GM19238 (cell line): Measurements from ENCODE around the gene THSD7A.

ENCODE experiments used
- DNase-seq: peaks from one replicate; pipeline ENCODE4 v3.0.0; 2011; ENCODE audit warnings: low spot score; ENCODE audit not compliant: insufficient read length

Gene THSD7A

DNA sequence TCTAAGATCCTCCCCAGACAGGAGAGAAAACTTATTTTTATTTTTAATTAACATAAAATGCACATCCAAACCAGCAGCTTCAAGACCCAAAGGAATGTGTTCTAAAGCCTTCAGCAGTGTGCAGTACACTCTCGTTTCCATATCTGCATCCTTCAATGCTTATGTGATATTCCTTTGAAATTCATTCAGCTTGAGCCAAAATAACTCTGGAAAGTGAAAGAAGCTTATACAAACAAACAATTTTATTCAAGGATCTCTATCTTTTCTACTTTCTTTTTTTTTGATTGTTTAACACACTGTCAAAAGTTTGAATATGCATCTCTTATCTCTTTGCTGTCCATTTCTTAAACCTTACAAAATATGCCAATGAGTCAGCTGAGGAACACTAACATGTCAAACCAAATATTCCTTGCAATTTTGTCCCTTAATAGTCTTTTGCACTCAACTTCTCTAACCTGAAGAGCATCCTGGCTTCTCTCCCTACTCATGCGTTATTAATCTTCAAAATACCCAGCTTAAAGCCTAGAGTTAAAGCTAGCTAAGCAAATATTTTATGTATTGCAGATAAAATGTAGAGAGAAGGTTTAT lies 124.3 kb downstream of the THSD7A start:
- no peak for DNase-seq

- DNase-seq, result no peak
These were observed 125.1 kb downstream of the THSD7A start for GRCh38 chr7:11706666-11707605.

DNA sequence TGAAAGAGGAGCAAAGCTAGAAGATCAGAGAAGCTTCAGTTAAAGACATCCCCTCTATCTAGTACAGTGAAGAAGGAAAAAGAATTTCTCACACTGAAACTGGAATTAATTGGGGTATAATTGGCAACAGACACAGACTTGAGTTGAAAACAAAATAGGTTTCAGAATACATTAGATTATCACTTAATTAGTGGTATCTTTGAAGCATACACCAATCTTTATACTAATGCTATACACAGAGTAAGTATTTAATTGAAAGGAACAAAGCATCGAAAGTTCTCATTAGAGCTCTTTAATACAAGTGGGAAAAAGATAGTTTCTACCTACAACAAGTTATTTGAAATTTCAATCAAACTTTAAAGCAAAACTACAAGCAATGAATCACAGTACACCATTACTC lies 128.2 kb downstream of the THSD7A start:
- no peak for DNase-seq

DNA sequence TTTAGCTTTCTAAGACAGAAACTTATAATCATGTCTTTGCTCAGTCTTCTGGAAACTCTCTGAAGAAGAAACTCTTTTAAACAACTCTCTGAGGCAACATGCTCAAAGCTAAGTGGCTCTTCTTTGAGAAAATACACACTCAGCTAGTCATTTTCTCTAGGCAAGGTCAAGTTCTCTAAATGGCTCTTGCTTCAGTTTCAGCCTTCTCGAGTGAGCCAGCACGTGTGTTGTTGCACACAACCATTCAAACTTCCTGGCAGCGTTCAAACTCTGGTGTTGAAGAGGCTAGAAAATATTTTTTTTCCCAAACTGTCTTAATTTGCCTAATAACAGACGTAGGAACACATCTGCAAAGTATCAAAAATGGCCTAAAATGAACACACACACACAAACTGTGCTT lies 129.1 kb downstream of the THSD7A start:
- DNase-seq, result no peak

- no peak for DNase-seq
These were observed 130.0 kb downstream of the THSD7A start for GRCh38 chr7:11701829-11702560.

GRCh38 chr7:11699666-11700065 lies 132.3 kb downstream of the THSD7A start:
- no peak for DNase-seq

GRCh38 chr7:11698384-11698871 lies 133.6 kb downstream of the THSD7A start:
- no peak for DNase-seq

GRCh38 chr7:11690395-11690794 lies 141.6 kb downstream of the THSD7A start:
- DNase-seq, result no peak

DNA sequence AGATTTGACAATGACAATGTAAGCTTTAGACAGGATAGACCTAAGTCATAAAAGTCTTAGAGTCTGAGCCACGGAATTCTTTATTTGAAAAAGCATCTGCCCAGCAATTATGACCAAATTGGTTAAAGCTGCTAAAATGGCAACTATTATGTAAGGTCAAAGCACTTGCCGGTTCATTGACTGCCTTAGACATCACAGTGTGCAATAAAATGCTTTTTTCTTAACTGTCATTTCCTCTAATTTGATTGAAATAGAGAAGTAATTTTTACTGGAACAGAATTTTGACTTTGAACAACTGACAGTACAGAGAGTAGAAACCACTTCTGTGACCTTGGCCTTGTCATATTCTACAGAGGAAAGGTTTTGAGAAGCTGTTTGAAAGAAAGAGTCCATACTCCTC lies 142.9 kb downstream of the THSD7A start:
- DNase-seq, result no peak

- DNase-seq, result no peak
These were observed 150.5 kb downstream of the THSD7A start for GRCh38 chr7:11681461-11681860.

GRCh38 chr7:11675163-11675562 lies 156.8 kb downstream of the THSD7A start:
- DNase-seq, result no peak

- no peak for DNase-seq
These were observed 163.3 kb downstream of the THSD7A start for GRCh38 chr7:11668727-11669126.

DNA sequence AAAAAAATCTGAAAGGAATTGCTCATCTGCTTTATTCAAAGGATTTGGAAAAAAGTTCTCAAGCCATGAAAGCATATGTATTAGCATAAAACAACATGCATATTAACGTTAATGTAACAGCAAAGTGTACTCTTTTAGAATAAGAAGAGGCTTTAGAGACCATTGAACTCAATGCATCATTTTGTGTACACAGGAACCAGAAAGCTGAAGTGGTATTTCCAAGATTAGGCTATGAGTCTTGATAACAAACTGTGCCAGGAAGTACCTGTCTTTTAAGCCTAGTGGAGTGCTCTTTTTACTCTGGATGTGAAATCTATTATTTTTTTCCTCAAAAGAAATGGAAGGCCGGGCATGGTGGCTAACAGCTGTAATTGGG lies 164.2 kb downstream of the THSD7A start:
- no peak for DNase-seq

- DNase-seq, result no peak
These were observed 164.8 kb downstream of the THSD7A start for GRCh38 chr7:11667071-11667809.

DNA sequence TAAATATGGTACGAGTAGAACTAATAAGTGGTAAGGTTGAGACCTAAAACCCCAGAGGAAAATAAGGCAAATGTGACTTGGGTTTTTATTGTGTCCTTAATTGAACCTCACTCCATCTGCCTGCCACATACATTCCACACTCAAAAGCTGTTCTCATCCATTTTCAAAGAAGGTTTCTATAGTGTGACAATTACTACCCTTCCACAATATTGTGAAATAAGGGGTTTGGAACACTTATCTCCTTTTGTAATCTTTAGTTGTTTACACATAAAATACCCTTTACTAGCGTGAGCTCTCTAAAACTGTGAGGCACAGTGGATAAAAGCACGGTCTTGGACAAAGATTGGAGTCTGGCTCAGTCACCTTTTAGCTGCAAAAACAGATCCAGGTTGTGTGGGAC lies 166.6 kb downstream of the THSD7A start:
- no peak for DNase-seq

- no peak for DNase-seq
These were observed 176.4 kb downstream of the THSD7A start for GRCh38 chr7:11655642-11656041.

GRCh38 chr7:11655163-11655562 lies 176.8 kb downstream of the THSD7A start:
- no peak for DNase-seq

DNA sequence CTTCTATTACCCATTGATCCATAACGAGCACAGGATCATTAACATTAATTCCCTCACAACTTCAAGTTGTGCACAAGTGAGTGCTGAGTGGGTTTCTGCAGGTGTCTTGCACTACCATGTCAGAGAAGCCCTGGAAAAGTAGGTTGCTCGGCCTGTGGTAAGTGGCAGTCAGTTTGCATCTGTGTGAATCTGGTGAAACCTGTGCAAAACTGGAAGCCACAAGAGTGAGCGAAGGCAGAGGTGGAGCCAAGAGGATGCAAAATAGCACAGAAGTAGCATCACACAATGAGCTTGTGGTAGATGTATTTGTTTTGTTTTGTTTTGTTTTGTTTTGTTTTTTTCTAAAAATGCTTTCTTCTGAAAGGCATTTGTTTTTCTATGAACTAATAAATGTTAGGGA lies 181.5 kb downstream of the THSD7A start:
- DNase-seq, result no peak

DNA sequence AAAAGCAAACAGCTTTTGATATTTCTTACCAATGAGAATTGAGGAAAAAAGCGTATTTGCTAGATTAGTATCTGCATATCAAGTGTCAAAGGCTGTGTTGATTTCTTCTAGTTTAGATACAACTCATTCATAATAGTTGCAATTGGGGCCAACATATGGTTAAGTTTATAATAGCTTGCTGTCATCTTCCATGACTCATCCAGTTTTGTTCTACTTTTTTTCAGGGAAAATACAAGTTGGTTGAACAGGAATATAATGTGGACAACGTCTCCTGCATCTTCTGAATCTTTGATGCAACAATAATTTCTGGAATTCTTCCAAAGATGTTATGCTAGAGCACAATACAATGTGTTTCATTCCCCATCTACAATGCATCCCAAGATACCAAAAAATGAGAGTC lies 182.0 kb downstream of the THSD7A start:
- no peak for DNase-seq

- no peak for DNase-seq
These were observed 183.0 kb downstream of the THSD7A start for GRCh38 chr7:11648980-11649379.

GRCh38 chr7:11648101-11648500 lies 183.9 kb downstream of the THSD7A start:
- DNase-seq, result no peak
